Lower leg skin (tissue), 3 donors: Measurements from ENCODE around the gene SDK1.

Experiments used
- CTCF ChIP-seq, 3 donors: fragments of 450-650 bp; IDR thresholded peaks; one replicate each; pipeline ENCODE4 v1.5.1; 2016; ENCODE audit warnings: antibody characterized with exemption in 3 of 3, mild to moderate bottlenecking in 3 of 3, moderate library complexity in 2 of 3
- POLR2A ChIP-seq, 2 donors: fragments of 450-650 bp; IDR thresholded peaks; one replicate each; pipeline ENCODE4 v1.6.1; 2016 to 2017; ENCODE audit warnings: antibody characterized with exemption in 2 of 2, mild to moderate bottlenecking in 1 of 2, moderate library complexity in 1 of 2

- no peak for TF ChIP-seq CTCF (IDR thresholded peaks at IDR 0.05)
- no peak for TF ChIP-seq POLR2A (IDR thresholded peaks at IDR 0.05)
Measured at GRCh38 chr7:4208586-4208985, 907.5 kb downstream of the SDK1 start.
